ENCODE results near the gene ITPR1. TPM values are rescaled to one million over a fixed set of nuclear protein-coding genes. Genes with fewer than 3 reads are reported as not detected.

Gene ITPR1
- total RNA-seq, 1 experiment from 2014 or later = 9.9 TPM

DNA sequence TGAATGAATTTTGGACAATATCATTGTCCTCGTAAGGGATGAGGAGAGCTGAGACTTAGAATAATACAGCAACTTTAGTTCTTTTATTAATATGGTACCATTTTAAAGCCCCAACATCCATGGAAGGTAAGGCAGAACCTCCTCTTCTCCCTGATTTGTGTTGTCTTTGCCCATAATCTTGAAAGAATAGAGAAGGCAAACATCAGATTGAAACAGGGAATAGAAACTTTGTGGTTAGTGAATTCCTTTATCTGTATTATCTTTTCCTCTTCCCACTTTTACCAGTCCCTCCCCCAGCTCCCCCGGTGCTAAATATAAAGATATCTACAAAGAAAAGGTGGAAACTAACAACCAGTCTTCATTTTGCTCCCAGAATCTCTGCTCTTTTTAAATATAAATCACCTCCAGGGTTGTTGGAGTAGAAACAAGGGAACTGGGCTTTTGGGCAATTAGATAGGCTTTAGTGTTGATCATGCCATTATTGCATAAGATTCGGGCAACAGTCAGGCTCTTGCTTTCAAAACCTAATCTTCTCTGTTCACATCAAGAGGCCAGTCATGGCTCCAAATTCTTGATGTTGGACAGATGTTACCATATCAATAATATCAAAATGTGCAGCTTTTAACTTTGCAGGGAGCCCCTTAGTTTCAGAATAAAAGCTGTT lies 32.5 kb downstream of the ITPR1 start:
- DNase-seq (ENCODE audit: low spot score) = no peak

DNA sequence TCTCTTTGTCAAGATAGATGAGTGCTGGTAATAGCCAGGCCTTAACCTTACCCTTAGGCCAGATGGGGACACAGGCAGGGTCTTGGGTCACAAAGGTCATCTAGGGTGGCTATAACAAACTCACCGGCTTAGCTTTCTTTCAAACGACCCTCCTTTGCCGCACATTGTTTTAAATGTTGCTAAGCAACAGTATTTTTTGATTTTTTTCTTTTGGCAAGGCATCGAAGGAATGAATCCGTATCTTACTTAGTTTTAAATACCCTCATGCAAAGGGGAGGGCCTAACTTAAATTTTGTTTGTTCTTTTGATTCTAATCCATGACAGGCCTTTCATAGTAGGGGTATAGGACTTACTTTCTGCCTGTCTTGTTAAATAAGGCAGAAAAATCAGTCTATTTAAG lies 35.2 kb downstream of the ITPR1 start:
- DNase-seq (ENCODE audit: low spot score) = no peak
- in situ Hi-C loops (cut with HindIII; ENCODE audit: low sequenced_read_pairs) = no loop called here

More for the DNA sequence above, 32.5 kb downstream of the ITPR1 start:
- in situ Hi-C loops (cut with HindIII; ENCODE audit: low sequenced_read_pairs) = no loop called here

DNA sequence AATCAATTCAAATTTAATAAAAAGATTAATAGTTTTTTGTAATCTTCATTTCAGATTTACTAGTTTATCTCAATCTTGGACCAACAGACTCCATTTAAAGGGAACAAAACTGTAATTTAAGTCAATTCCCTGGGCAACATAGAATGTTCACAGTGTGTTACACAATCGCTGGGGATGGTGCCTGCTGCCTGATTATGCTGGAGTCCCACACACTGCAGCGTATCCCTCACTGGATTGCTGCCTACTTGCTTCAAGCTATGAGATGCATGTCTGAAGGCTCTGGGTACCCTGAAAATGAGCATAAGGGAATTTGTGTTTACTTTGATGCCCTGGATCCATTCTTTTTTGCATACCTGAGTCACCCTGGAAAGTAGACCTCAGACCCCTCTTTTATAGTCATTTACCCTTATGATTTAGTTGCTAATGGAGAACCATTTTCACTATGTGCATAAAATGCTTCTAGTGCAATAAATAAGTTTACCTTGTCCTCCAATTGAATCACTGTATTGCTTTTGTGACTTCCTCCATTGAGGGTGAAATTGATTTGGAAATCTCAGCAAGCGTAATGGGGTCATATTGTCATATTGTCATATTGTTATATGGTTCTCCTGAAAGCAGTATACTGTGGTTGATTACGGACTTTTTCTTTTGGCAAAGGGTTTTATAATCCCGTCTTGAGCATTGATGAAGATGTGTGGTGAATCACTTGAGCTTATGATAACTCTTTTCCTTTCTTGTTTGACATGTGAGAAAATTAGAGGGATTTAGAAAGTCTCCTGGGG lies 35.9 kb downstream of the ITPR1 start:
- DNase-seq (ENCODE audit: low spot score) = no peak
- in situ Hi-C loops (cut with HindIII; ENCODE audit: low sequenced_read_pairs) = no loop called here

DNA sequence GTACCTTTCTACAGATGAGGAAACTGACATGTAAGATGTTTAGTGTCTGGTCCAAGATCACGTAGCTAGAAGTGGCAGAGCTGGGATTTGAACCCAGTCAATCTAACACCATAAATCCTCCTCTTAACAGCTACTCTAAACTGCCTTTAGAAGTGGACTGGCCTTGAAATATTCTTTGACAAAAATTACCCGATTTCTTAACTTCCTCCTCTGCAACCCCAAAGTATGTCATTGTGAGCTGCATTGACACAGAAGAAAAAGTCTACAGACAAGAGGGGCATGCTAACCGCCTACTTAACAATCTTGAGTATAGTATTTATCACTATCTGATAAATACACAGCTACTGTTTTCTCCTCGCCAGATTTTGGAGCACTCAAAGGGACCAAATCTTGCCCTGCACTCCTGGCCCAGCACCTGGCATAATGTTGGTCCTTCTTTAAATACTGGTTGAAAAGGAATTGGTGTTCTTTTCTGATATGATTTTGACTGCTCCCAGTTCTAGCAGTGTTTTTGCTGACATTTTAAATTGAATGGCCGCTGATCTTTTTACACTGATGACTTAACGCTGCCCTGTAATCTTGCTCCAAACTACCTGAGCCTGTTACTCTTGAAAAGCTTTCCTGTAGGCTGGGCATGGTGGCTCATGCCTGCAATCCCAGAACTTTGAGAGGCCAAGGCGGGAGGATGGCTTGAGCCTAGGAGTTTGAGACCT lies 36.9 kb downstream of the ITPR1 start:
- in situ Hi-C loops (cut with HindIII; ENCODE audit: low sequenced_read_pairs) = no loop called here
- DNase-seq (ENCODE audit: low spot score) = no peak

DNA sequence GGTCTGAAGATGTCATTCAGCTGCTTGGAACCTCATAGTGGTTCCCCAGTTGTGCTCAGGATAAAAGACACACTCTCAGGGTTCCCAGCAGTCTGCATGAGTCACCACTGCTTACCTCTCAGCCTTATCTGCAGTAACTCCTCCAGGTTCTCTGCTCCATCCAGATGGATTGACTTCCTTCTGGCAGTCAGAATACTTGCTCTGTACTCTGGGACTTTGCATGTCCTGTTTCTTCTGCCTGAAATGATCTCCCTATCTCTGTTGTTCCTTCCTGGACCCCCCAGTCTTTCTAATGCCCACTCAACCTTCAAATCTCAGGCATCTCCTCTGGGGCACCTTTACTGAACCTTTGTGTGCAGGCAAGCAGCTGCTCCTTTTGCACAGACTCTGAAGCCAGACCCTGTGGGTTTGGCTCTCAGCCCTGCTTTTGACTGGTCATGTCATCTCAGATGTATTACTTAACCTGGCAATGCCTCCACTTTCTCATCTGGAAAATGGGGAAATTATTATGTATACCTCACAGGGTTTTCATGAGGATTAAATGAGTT lies 38.4 kb downstream of the ITPR1 start:
- in situ Hi-C loops (cut with HindIII; ENCODE audit: low sequenced_read_pairs) = no loop called here
- no peak for DNase-seq (ENCODE audit: low spot score)

DNA sequence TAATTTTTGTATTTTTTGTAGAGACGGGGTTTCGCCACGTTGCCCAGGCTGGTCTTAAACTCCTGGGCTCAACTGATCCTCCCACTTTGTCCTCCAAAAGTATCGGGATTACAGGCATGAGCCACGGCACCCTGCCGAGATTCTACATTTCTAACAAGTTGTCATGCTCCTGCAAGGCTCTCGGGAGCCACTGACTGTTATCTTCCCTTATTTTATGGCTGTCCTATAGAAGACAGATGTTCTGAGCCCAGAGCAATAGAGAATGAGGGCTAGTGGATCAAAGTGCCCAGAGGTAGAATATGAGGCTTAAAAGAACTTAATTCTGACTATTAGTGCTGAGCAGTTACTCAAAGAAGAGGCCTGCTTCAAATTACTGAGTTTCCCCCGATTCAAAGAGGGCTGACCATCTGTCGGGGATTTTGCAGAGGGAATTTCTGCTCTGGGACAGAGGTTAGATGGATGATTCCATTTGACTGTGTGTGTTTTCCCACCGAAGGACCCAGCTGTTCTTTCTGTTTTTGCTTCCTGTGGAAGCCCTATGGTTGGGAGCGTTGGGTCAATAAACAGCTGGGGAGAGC lies 39.5 kb downstream of the ITPR1 start:
- in situ Hi-C loops (cut with HindIII; ENCODE audit: low sequenced_read_pairs) = no loop called here
- no peak for DNase-seq (ENCODE audit: low spot score)

DNA sequence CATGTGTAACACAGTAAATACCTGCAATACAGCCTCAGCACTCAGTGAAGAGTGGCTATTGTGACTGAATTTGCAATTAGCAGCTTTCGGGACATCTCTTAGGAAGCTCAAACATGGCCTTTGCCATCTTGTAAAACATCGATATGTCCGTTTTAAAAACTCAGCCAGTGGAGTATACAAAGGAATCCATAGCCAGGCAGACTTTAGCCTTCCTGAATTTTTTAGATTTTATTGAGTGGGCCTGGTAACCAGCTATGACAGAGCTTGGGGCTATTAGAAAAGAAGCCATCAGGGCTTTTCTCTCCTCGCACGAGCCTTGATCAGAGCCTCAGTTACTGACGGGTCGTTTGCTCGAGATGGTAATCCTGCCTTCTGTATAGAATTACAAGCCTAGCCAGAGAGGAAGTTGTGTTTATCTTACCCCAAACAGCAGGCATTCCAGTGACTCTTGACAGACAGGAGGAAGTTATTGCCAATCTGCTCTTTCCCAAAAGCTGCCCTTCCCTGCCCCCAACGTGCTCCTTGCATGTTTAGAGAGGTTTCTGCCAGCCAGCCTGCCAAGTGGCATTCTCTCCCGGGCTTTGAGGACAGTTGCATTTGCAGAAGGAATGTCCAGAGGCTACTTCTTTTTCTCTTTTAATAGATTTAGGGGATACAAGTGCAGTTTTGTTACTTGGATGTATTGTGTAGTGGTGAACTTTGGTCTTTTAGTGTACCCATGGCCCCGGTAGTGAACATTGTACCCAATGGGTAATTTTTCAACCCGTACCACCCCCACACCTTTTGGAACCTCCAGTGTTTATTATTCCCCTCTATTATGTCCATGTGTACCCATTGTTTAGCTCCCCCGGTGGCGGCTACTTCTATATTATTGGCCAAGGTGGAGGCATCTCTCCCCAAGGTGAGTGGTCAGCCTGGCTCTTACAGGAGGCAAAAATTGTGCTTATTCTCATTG lies 40.6 kb downstream of the ITPR1 start:
- in situ Hi-C loops (cut with HindIII; ENCODE audit: low sequenced_read_pairs) = no loop called here
- DNase-seq (ENCODE audit: low spot score) = no peak

DNA sequence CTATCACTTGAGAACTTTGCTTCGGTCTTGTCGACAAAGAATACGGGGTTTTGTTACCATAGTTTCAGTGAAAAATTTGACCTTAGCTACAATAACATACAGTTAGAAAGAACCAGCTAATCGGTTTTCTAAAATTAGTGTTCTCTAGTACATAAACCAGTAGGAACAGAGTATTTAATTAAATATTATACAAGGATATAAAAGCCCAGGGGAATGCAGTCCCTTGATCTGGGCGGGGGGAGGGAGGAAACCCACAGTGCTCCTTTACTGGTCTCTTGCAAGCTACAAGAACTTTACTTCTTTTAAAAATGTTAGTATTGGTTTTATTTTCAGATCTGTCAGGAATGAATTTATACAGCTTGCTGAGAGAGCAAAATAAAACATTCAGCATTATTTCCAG lies 41.8 kb downstream of the ITPR1 start:
- DNase-seq (ENCODE audit: low spot score) = no peak
- in situ Hi-C loops (cut with HindIII; ENCODE audit: low sequenced_read_pairs) = no loop called here

DNA sequence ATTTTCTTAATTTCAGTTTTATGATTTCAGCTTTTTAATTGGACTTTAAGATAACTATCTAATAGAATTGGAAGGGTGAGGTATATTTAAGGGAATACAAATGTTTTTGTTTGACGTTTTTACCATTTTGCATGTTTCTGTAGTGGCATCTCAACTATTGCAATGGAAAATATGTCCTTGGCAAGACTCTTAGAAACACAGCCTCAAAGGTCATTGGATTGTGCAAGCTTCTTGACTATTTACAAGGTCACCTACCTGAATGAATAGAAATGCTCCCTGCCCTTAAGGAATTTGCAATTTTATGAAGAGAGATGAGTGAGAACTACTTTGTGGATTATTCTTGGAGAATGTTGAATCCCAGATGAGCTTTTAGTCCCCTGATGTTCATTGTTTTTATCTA lies 43.1 kb downstream of the ITPR1 start:
- in situ Hi-C loops (cut with HindIII; ENCODE audit: low sequenced_read_pairs) = no loop called here

DNA sequence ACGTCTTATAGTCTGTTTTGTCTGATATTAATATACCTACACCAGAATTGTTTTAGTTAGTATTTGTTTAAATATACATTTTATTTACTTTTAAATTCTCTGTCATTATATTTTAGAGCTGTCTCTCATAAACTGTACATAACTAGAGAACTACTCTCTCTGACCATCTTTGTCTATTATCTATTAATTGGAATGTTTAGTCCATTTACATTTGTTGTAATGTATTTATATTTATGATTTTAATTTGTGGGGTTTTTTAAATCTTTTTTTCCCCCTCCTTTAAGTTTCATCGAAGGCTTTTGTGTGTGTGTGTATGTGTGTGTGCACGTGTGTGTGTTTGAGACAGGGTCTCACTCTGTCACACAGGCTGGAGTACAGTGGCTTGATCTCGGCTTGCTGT lies 47.1 kb downstream of the ITPR1 start:
- DNase-seq (ENCODE audit: low spot score) = no peak
- in situ Hi-C loops (cut with HindIII; ENCODE audit: low sequenced_read_pairs) = no loop called here

More for the DNA sequence above, 43.1 kb downstream of the ITPR1 start:
- no peak for DNase-seq (ENCODE audit: low spot score)

DNA sequence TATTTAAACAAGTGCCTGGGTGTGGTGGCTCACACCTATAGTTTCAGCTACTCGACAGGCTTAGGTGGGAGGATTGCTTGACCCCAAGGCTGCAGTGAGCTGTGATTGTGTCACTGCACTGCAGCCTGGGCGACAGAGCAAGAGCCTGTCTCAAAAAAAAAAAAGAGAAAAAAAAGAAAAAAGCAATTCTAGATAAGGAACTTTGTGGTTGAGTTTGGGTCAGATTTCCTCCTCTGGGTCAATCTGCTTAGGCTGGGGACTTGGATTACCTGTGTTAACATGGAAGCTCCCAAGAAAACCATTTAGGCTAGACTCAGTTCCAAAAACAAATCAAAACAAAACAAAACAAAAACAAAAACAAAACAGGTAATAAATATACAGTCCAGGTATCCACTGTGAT lies 50.0 kb downstream of the ITPR1 start:
- DNase-seq (ENCODE audit: low spot score) = no peak
- in situ Hi-C loops (cut with HindIII; ENCODE audit: low sequenced_read_pairs) = no loop called here

DNA sequence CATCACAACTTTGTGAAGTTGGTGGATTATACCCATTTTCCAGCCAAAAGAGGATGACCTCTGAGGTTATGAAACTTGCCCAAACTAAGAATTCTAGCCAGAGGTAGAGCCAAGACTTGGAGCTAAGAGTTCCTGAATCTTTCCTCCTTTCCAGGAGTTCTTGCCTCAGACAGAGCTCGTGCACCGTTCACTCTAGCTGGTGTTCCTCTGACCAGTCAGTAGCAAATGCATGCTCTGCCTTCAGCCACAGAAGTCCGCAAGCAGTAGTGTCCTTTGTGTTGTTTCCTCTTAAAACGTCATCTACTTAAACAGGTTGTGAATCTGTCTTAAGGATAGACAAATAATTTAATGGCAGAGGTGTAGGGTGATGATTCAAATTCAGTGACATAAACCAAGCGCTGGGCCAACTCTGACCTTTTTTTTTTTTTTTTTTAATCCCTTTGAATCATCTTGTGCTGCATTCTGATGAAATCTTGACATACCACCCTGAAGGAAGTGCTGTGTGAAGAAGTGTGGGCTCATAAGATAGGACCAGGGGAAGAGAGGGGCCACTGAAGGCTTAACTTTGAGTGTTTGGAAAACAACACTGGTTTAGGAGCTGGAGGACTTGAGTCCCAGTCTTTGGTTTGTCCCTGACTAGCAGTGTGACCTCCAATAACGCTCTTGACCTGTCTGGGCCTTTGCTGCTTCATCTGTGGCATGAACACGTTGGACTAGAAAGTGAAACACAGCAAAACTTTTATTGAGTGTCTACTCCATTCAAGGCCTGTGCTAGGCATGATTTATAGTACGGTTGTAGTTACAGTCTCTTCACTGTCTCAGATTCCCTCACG lies 53.4 kb downstream of the ITPR1 start:
- DNase-seq (ENCODE audit: low spot score) = no peak
- in situ Hi-C loops (cut with HindIII; ENCODE audit: low sequenced_read_pairs) = no loop called here

DNA sequence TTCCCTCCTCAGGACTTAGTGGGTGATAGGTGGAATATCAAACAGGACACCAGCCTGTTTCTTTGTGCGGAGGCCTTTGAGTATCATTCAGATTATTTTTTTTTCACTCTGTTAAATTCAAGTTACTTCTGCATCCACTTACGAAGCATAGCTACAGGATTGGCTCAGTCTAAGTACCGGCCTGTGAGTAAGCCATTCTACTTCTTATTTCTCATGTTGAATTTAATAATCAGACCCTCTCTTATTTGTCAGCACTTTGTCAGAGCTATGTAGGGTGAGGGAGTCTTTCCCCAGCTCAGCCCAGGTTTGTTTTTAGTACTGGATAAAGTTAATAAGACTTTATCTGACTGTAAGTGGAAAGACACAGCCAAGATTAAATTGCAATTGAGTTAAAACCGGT lies 54.7 kb downstream of the ITPR1 start:
- in situ Hi-C loops (cut with HindIII; ENCODE audit: low sequenced_read_pairs) = no loop called here
- no peak for DNase-seq (ENCODE audit: low spot score)

DNA sequence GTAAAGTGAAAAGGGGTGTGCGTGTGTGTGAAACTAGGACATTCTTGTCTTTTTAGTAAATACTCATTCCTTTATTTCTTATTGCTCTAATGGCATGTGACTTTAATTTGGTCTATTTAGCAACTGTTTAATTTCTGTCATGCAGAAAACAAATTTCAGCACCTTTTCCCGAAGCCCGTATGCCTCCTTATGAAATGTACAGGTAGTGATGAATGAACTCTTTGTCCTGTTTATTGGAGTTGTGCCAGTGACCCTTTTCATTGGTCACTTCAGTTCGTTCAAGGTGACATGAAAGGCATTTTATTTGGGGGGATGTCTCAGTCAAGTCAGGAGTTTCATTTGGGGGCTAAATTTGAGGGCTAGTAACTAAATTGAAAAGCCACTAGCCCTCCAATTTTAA lies 55.2 kb downstream of the ITPR1 start:
- in situ Hi-C loops (cut with HindIII; ENCODE audit: low sequenced_read_pairs) = no loop called here
- DNase-seq (ENCODE audit: low spot score) = no peak

DNA sequence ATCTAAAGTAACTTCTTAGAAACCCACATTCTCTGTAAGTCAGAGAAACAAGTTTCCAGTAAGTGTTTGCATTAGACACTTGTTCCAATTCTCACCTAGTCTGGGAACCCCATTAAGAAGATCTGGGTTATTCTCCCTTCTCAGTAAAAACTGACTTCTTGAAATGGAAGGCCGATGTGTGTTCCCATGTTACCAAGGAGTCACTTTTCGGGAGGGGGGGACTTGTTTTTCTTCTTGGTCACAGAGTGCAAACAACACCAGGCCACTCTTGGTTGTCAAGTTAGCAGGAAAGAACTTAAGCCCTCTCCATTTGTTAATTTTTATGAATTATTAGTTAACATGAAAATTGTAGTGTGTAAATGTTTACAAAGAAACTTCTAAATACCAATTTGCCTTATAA lies 55.6 kb downstream of the ITPR1 start:
- in situ Hi-C loops (cut with HindIII; ENCODE audit: low sequenced_read_pairs) = no loop called here
- no peak for DNase-seq (ENCODE audit: low spot score)

DNA sequence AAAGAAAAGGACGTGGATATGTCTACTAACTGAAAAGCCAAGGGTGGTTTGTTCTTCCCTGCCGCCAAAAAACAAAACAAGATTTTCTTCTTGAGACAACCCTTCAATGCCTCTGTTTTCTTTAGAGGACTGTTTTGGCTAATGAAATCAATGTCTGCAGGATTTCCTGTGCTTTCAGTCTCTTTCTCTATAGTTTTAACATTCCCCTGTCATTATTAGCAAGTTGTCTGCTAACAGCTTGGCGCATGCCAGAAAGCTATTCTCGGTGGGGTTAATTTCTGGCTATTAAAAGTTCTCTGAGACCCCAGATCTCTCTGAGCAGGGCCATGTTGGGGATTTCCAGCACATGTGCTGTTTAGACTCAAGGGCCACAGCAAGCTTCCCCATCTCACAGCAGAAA lies 56.7 kb downstream of the ITPR1 start:
- no peak for DNase-seq (ENCODE audit: low spot score)
- in situ Hi-C loops (cut with HindIII; ENCODE audit: low sequenced_read_pairs) = no loop called here

DNA sequence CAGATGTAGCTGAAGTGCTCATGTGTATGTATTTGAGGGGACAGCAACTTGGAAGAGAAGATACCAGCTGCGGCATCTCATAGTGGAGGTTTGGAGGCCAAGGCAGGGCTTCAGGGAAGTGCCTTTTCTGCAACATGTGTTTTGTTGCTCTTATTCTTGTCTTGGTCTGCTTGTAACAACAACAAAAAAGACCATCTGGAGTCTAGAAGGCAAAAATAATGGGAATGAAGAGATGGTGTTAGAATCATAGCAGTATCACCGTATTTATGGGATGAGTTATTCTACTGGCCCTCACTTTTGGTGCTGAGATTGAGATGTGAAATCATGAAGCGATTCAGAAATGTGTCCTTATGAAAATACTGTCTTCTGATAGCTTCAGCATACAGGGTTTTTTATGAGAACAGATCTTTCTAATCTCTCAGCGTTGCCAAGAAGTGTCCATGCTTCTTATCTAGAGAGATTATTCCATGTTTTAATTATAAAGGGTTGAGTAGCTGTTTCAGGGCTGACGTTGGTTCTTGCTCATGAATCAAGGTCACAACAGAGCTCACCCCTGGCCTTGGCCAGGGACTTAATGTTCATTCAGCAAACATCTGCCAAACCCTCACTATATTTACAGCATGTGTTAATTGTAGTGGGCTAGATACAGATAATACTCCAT lies 58.0 kb downstream of the ITPR1 start:
- in situ Hi-C loops (cut with HindIII; ENCODE audit: low sequenced_read_pairs) = no loop called here
- no peak for DNase-seq (ENCODE audit: low spot score)
